ENCODE data around the gene COL4A2.

GRCh38 chr13:110407021-110407420 lies 99.9 kb downstream of the COL4A2 start:
- no peak for TF ChIP-seq CTCF (IDR thresholded peaks at IDR 0.05)
- no peak for TF ChIP-seq POLR2A (IDR thresholded peaks at IDR 0.05)
